Forelimb muscle (tissue), 1 donor: Measurements from ENCODE around the gene RSRC2. TPM values are rescaled to one million over a fixed set of nuclear protein-coding genes. Genes with fewer than 3 reads are reported as not detected.

ENCODE experiments used
- polyA plus RNA-seq: library from polyadenylated mRNA; unstranded; fragments of 120-200 nt; gene quantifications from one replicate; pipeline ENCODE4 v1.2.1, GENCODE V29; 2013; ENCODE audit not compliant: insufficient read length

RSRC2 gene
- polyA plus RNA-seq, 1 donor = 118 TPM

Other genes with a start within 250 kb of the RSRC2 start
- gene CLIP1, start 104.3 kb downstream of the RSRC2 start, polyA plus RNA-seq = 19.6 TPM
- 27.1 TPM for gene ZCCHC8, start 26.0 kb downstream of the RSRC2 start, polyA plus RNA-seq
- 18.0 TPM for gene KNTC1, start 313 bp upstream of the RSRC2 start, polyA plus RNA-seq
- gene HCAR2, start 176.4 kb upstream of the RSRC2 start, polyA plus RNA-seq = 0.09 TPM
- not detected for gene HCAR3, start 189.9 kb upstream of the RSRC2 start, polyA plus RNA-seq
- 0.10 TPM for gene HCAR1, start 203.9 kb upstream of the RSRC2 start, polyA plus RNA-seq
- gene DENR, start 225.9 kb upstream of the RSRC2 start, polyA plus RNA-seq = 63.2 TPM
- 0.70 TPM for gene CCDC62, start 247.6 kb upstream of the RSRC2 start, polyA plus RNA-seq